Spleen (tissue), 7 donors: ENCODE data around the gene STK39.

Experiments used
- CTCF ChIP-seq, 11 experiments: fragments of 200-600 bp in 7 of 11; fragments of 450-650 bp in 4 of 11; sonication (generic) in 4 of 11; IDR thresholded peaks in 8 of 11; conservative IDR thresholded peaks in 3 of 11; 1 replicate in 7 of 11; 2 replicates in 4 of 11; pipeline versions ENCODE4 v1.4.0 to v1.8.0; 2016 to 2021; ENCODE audit warnings: antibody characterized with exemption in 11 of 11, inconsistent platforms in 4 of 11, mild to moderate bottlenecking in 1 of 11
- POLR2A ChIP-seq, 3 donors: fragments of 450-650 bp; IDR thresholded peaks; one replicate each; pipeline ENCODE4 v1.5.1; 2017; ENCODE audit warnings: antibody characterized with exemption in 3 of 3, mild to moderate bottlenecking in 1 of 3
- POLR2AphosphoS5 ChIP-seq, 3 donors: sonication (generic); formaldehyde crosslinking; IDR thresholded peaks; one replicate each; pipeline ENCODE4 v1.5.1; 2017; ENCODE audit warnings: antibody characterized with exemption in 3 of 3
- donor health status: DM: no; HTN: no; CAD: no; lungs with moderate emphysema.
- donor health status: DM: no; HTN: no; CAD: no.
- donor health status: DM: no; HTN: no; CAD: no.

- TF ChIP-seq CTCF (IDR thresholded peaks at IDR 0.05 in 8 of 11, conservative IDR thresholded peaks at IDR 0.05 in 3 of 11), result no peak
- no peak for TF ChIP-seq POLR2AphosphoS5 (IDR thresholded peaks at IDR 0.05)
- no peak for TF ChIP-seq POLR2A (IDR thresholded peaks at IDR 0.05)
Observed at GRCh38 chr2:168107322-168107721, 140.1 kb downstream of the STK39 start.
